HL-60 (cell line): Measurements from ENCODE around the gene DCTN5.

Experiments
- DNase-seq, 2 experiments: peaks; one replicate each; pipeline ENCODE4 v3.0.0-alpha.2; 2010 to 2020; ENCODE audit warnings: low read depth in 1 of 2, low spot score in 1 of 2
- H3K27ac ChIP-seq: fragments of 250-450 bp; sonication (Bioruptor Pico); replicated peaks from 2 replicates; pipeline ENCODE4 v1.5.1; 2020; ENCODE audit warnings: mild to moderate bottlenecking, moderate library complexity
- H3K27me3 ChIP-seq: fragments of 250-450 bp; sonication (Bioruptor Pico); 2 replicates; pipeline ENCODE4 v1.5.1; 2021; ENCODE audit warnings: mild to moderate bottlenecking, moderate library complexity; ENCODE audit not compliant: insufficient read depth, poor library complexity, severe bottlenecking
- H3K4me3 ChIP-seq: replicated peaks from 2 replicates; pipeline ENCODE4 v1.5.1; 2011; ENCODE audit warnings: mild to moderate bottlenecking, control low read depth, low read length; ENCODE audit not compliant: insufficient read depth
- CTCF ChIP-seq: IDR thresholded peaks from one replicate; pipeline ENCODE4 v1.5.1; 2011; ENCODE audit warnings: low read length, control low read depth, inconsistent platforms; ENCODE audit not compliant: insufficient read depth
- GABPA ChIP-seq: IDR thresholded peaks from 2 replicates; pipeline ENCODE4 v1.6.1; 2012; ENCODE audit warnings: low read depth
- POLR2AphosphoS5 ChIP-seq: IDR thresholded peaks from 2 replicates; pipeline ENCODE4 v1.6.1; 2012; ENCODE audit warnings: low read depth
- REST ChIP-seq: IDR thresholded peaks from 2 replicates; pipeline ENCODE4 v1.6.1; 2012; ENCODE audit warnings: low read depth; ENCODE audit not compliant: insufficient replicate concordance
- SPI1 ChIP-seq: IDR thresholded peaks from 2 replicates; pipeline ENCODE4 v1.6.1; 2012; ENCODE audit warnings: low read depth, mild to moderate bottlenecking, borderline replicate concordance

Gene DCTN5

GRCh38 chr16:23668873-23669272 is 27.6 kb downstream of the DCTN5 start:
- Histone ChIP-seq H3K27ac (no peak overlapping the region), H3K27me3 (no peaks in the 10 kb centered on the region), H3K4me3 (no peak overlapping the region)
- no peak for DNase-seq
- TF ChIP-seq GABPA, result no peak
- no peak for TF ChIP-seq CTCF
- TF ChIP-seq POLR2AphosphoS5, result no peak
- no peak for TF ChIP-seq SPI1
- no peak for TF ChIP-seq REST

- DNase-seq, result no peak
- TF ChIP-seq POLR2AphosphoS5, result no peak
- TF ChIP-seq REST, result no peak
- no peak for TF ChIP-seq GABPA
- no peak for TF ChIP-seq CTCF
- no peak for TF ChIP-seq SPI1
- H3K27ac ChIP-seq, result no peak overlapping the region
Measured at GRCh38 chr16:23670137-23670776, 29.0 kb downstream of the DCTN5 start.

GRCh38 chr16:23673971-23674614 is 32.8 kb downstream of the DCTN5 start:
- no peak overlapping the region for H3K27ac ChIP-seq
- DNase-seq, result no peak
- H3K27me3 ChIP-seq, result no peaks in the 10 kb centered on the region
- TF ChIP-seq POLR2AphosphoS5, result no peak
- TF ChIP-seq REST, result no peak
- no peak for TF ChIP-seq CTCF
- no peak for TF ChIP-seq SPI1
- no peak for TF ChIP-seq GABPA
- no peak overlapping the region for H3K4me3 ChIP-seq

More at GRCh38 chr16:23670137-23670776, 29.0 kb downstream of the DCTN5 start:
- no peaks in the 10 kb centered on the region for H3K27me3 ChIP-seq
- no peak overlapping the region for H3K4me3 ChIP-seq
